Heart right ventricle (tissue), 16 donors: ENCODE measurements around the gene RASA1. TPM values are rescaled to one million over a fixed set of nuclear protein-coding genes. Genes with fewer than 3 reads are reported as not detected.

Experiments used
- ATAC-seq, 8 donors: fragments of 200-7000 bp; cut with Tn5 transposase; one replicate each; pipeline ENCODE4 v1.9.1; 2020; ENCODE audit warnings: mild to moderate bottlenecking in 8 of 8, moderate library complexity in 8 of 8, moderate number of reproducible peaks in 1 of 8
- DNase-seq, 2 donors: peaks; one replicate each; pipeline ENCODE4 v3.0.0-alpha.2; 2020
- H3K27ac ChIP-seq, 10 donors: fragments of 200-600 bp; sonication (generic) in 2 of 10; one replicate each; pipeline versions ENCODE4 v1.5.0 to v1.8.0; 2020 to 2022; ENCODE audit warnings: mild to moderate bottlenecking in 3 of 10
- H3K27me3 ChIP-seq, 7 donors: fragments of 200-600 bp; one replicate each; pipeline ENCODE4 v1.8.0; 2021 to 2022; ENCODE audit warnings: mild to moderate bottlenecking in 2 of 7
- H3K36me3 ChIP-seq, 9 donors: fragments of 200-600 bp; sonication (generic) in 1 of 9; one replicate each; pipeline versions ENCODE4 v1.5.0 to v1.8.0; 2020 to 2022; ENCODE audit warnings: mild to moderate bottlenecking in 2 of 9
- H3K4me1 ChIP-seq, 9 donors: fragments of 200-600 bp; sonication (generic) in 1 of 9; one replicate each; pipeline versions ENCODE4 v1.5.0 to v1.8.0; 2020 to 2022; ENCODE audit warnings: mild to moderate bottlenecking in 4 of 9
- H3K4me3 ChIP-seq, 10 donors: fragments of 200-600 bp; sonication (generic) in 2 of 10; one replicate each; pipeline versions ENCODE4 v1.5.0 to v1.8.0; 2020 to 2022; ENCODE audit warnings: mild to moderate bottlenecking in 7 of 10, moderate library complexity in 2 of 10
- H3K9me3 ChIP-seq, 11 donors: fragments of 200-600 bp in 10 of 11; sonication (generic) in 2 of 11; one replicate each; pipeline versions ENCODE4 v1.5.0 to v1.8.0; 2013 to 2022; ENCODE audit warnings: mild to moderate bottlenecking in 2 of 11, control low read depth in 1 of 11, moderate library complexity in 1 of 11
- CTCF ChIP-seq, 9 donors: fragments of 200-600 bp; sonication (generic) in 2 of 9; IDR thresholded peaks; one replicate each; pipeline versions ENCODE4 v1.5.0 to v1.8.0; 2021 to 2022; ENCODE audit warnings: antibody characterized with exemption in 9 of 9, mild to moderate bottlenecking in 5 of 9, moderate library complexity in 1 of 9
- WGBS, 2 donors: extraction: QIAGEN DNeasy Blood & Tissue Kit; methylation state at CpG; one replicate each; pipeline ENCODE4 v1.1.7; 2013; ENCODE audit warnings: inconsistent platforms in 1 of 2; 5-methylcytosine and 5-hydroxymethylcytosine counted together
- intact Hi-C, 10 donors: fragments of 100-400 bp; cut with DNase I; formaldehyde crosslinking; loops; one replicate each; pipeline versions ENCODE4 v1.11.1 to v1.14.2; 2022
- polyA plus RNA-seq, 2 donors: library from polyadenylated mRNA; stranded (reverse); fragments of 200-250 nt; gene quantifications; one replicate each; pipeline ENCODE4 v1.2.3, GENCODE V29; 2013
- total RNA-seq, 10 donors: library from RNA; stranded (reverse); fragmentation: NEBNext Ultra II Directional in 3 of 10; extraction: Animal tissue kit (Norgen Biotek cat#: 25700) in 3 of 10; gene quantifications; one replicate each; pipeline versions ENCODE4 v1.2.1 to v1.2.4, GENCODE V29; 2021 to 2023
- donor health status: Arrhythmogenic right ventricular cardiomyopathy.
- donor health status: ischemic (EF 13 %, LVEDD 7.1; RV severe dilation, severe dysfunction).
- donor health status: healthy with polysubstance abuse.
- donor health status: DM: no; HTN: yes; CAD: no.
- donor health status: DM: no; HTN: no; CAD: no.
- donor health status: ischemic (EF 25% LVEDD 6.9; RV normal size, moderate dysfunction).
- donor health status: ischemic (EF 25% LVEDD 5.7; RV mildly dilated, moderate dysfunction).
- donor health status: healthy.
- donor health status: DM: yes; HTN: yes; CAD: no.
- donor health status: Ischemic cardiomyopathy.
- donor health status: ischemic (EF 35%, LVEDD 5.7; RV mildly dilated, moderate dysfunction).
- donor health status: nonischemic (EF 11% LVEDD 7.7; RV severe dilation, severe dysfunction).
- donor health status: DM: yes; HTN: yes; CAD: no.
- donor health status: PGD.
- donor health status: ischemic (EF 29% LVEDD 5.4; RV normal size, mild dysfunction).
- donor health status: nonischemic (EF 23%, LVEDD 6.1; RV moderate dilation, normal function).

RASA1 gene
- total and polyA plus RNA-seq, 12 donors, result 6.5 to 21.0 (median 17.7) TPM

- DNase-seq, result no peak
- ATAC-seq, result no peak
- no peak overlapping the region for H3K4me3 ChIP-seq
- H3K36me3 ChIP-seq, result peaks cover 0 to 99% (median 50%) of the 10 kb centered on the region in 9 donors
- 91 to 96% methylated on average over 3 of the region's 3 CpGs for WGBS, 2 donors
- H3K4me1 ChIP-seq, result peaks cover 0 to 42% (median 9%) of the 10 kb centered on the region in 9 donors
- TF ChIP-seq CTCF (IDR thresholded peaks at IDR 0.05), result no peak
- peaks cover 0 to 5% (median 0%) of the 10 kb centered on the region in 11 donors for H3K9me3 ChIP-seq
- H3K27me3 ChIP-seq, result no peaks in the 10 kb centered on the region
- intact Hi-C loops, result loop anchor here in 1 of 10 donors (5.0 kb wide), 1 partner anchor 332 kb away; no protein-coding TSS in a partner anchor
- H3K27ac ChIP-seq, result no peak overlapping the region
These were observed 136.2 kb downstream of the RASA1 start for GRCh38 chr5:87403899-87404298.

GRCh38 chr5:87404359-87404758 lies 136.7 kb downstream of the RASA1 start:
- TF ChIP-seq CTCF (IDR thresholded peaks at IDR 0.05), result no peak
- no peaks in the 10 kb centered on the region for H3K27me3 ChIP-seq
- peaks cover 0 to 99% (median 45%) of the 10 kb centered on the region in 9 donors for H3K36me3 ChIP-seq
- peaks cover 0 to 5% (median 0%) of the 10 kb centered on the region in 11 donors for H3K9me3 ChIP-seq
- DNase-seq (no peak), ATAC-seq (no peak)
- 59 to 75% methylated on average over 2 of the region's 2 CpGs for WGBS, 2 donors
- H3K27ac ChIP-seq, result no peak overlapping the region
- H3K4me1 ChIP-seq, result peaks cover 0 to 42% (median 9%) of the 10 kb centered on the region in 9 donors
- no peak overlapping the region for H3K4me3 ChIP-seq
- intact Hi-C loops, result loop anchor here in 1 of 10 donors (5.0 kb wide), 1 partner anchor 332 kb away; no protein-coding TSS in a partner anchor

GRCh38 chr5:87405472-87406155 lies 137.9 kb downstream of the RASA1 start:
- no peak for DNase-seq
- Histone ChIP-seq H3K27me3 (no peaks in the 10 kb centered on the region), H3K4me1 (peaks cover 0 to 41% (median 8%) of the 10 kb centered on the region in 9 donors), H3K36me3 (peaks cover 0 to 100% (median 41%) of the 10 kb centered on the region in 9 donors), H3K9me3 (peaks cover 0 to 5% (median 0%) of the 10 kb centered on the region in 11 donors), H3K4me3 (no peak overlapping the region), H3K27ac (no peak overlapping the region)
- 88 to 89% methylated on average over 2 of the region's 2 CpGs for WGBS, 2 donors
- no peak for TF ChIP-seq CTCF (IDR thresholded peaks at IDR 0.05)
- ATAC-seq, result no peak
- intact Hi-C loops, result no loop called here

GRCh38 chr5:87408204-87408603 lies 140.5 kb downstream of the RASA1 start:
- ATAC-seq, result no peak
- H3K27ac ChIP-seq, result no peak overlapping the region
- no peaks in the 10 kb centered on the region for H3K9me3 ChIP-seq
- peaks cover 0 to 80% (median 28%) of the 10 kb centered on the region in 9 donors for H3K36me3 ChIP-seq
- H3K4me3 ChIP-seq, result no peak overlapping the region
- WGBS, 2 donors, result 74 to 76% methylated on average over 2 of the region's 2 CpGs
- H3K27me3 ChIP-seq, result no peaks in the 10 kb centered on the region
- intact Hi-C loops, result no loop called here
- H3K4me1 ChIP-seq, result peaks cover 0 to 54% (median 21%) of the 10 kb centered on the region in 9 donors
- no peak for DNase-seq
- no peak for TF ChIP-seq CTCF (IDR thresholded peaks at IDR 0.05)
